Glomerular endothelial cell (primary cell): ENCODE measurements around the gene TSPYL4. TPM values are rescaled to one million over a fixed set of nuclear protein-coding genes. Genes with fewer than 3 reads are reported as not detected.

ENCODE experiments used
- DNase-seq: peaks from one replicate; pipeline ENCODE4 v3.0.0-alpha.2; 2011; ENCODE audit warnings: low read depth, low spot score; ENCODE audit errors: extremely low read depth
- total RNA-seq: library from RNA; depleted of rRNA; stranded (reverse); fragments of >200 nt; gene quantifications from 2 replicates; pipeline ENCODE4 v1.2.3, GENCODE V29; 2015

TSPYL4 gene
- total RNA-seq, 1 donor from 2014 or later, result 16.2 TPM

DNA sequence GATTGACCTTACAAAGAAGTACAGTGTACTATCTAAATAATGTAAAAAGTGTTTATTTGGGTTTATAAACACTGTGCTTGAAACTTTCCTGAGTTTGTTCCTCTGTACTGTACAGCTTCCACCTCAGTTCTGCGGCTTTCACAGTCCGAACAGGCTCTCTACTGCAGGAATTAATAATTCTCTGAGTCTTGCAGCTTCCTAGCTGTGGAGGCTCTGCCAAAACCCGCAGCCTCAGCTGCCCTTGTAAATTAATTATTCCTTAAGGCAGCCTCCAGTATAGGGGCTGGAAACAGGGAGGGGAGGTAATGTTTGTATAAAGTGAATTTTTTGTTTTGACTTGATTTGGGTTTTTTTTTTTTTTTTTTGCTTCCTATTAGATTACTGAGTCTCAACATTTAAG lies 19.2 kb downstream of the TSPYL4 start:
- no peak for DNase-seq

GRCh38 chr6:116229287-116229913 lies 24.5 kb downstream of the TSPYL4 start:
- peak; percentile 37 for DNase-seq

DNA sequence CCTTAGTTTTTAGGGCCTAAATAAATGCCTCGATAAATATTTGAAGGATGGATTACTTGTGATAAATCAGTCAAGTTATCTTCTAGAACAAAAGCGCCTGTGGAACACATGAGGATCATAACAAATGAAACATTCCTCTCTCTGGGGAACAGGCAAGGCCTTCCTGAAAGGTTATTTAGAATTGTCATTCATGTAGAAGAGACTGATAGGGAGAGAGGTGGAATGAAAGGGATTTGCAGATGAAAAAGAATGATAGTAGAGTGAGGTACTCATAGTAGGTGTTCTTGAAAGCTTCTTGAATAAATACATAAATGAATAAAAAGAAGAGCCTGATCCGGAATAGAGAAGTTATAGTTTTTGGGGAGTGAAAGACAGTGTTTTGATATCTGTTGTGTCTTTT lies 30.5 kb downstream of the TSPYL4 start:
- no peak for DNase-seq

- no peak for DNase-seq
Measured at GRCh38 chr6:116221911-116222310, 32.0 kb downstream of the TSPYL4 start.

DNA sequence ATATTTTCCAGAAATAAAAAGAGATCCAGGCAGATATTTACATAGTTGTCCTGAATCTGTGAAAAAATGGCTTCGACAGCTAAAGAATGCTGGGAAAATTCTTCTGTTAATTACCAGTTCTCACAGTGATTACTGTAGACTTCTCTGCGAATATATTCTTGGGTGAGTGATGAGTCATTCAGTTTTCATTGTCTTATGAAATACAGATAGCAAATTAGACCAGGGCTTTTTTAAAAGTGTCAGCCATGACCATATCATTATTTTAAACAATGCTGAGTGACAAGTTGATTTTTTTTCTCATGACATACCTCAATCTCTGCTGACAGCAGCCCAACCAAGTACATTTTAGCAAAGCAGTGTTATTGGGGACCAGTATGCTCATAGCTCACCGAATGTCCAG lies 32.8 kb downstream of the TSPYL4 start:
- DNase-seq, result no peak

DNA sequence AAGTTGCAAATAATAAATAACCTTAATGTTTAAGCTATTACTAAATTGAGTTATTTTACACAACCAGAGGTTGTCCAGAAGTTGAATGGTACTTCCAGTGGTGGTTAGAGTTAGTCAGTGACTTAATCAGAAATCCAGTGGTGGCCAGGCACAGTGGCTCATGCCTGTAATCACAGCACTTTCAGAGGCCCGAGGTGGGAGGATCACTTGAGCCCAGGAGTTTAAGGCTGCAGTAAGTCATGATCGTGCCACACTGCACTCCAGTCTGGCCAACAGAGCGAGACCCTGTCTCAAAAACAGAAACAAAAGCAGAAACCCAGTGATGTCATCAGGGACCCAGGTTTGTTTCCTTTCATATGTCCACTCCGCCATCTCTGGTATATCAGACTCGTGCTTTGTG lies 35.0 kb downstream of the TSPYL4 start:
- no peak for DNase-seq

GRCh38 chr6:116218172-116218633 lies 35.7 kb downstream of the TSPYL4 start:
- no peak for DNase-seq

DNA sequence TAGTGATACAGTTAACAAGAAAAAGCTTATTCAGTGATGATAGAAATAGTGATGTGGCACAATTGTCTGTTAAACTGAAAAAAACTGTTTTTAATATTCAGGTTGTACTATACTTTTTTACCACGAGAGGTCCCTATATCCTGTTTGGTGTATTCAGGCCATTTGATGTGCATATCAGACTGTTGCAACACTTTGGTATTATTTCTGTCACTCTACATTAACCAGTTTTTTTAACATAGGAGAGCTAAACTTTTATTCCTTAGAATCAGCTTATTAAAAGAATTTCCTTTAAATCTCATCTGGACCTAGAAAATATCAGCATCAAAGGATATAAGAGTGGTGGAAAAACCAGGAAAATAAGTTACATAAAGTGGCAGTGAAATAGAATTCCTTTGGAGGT lies 36.8 kb downstream of the TSPYL4 start:
- no peak for DNase-seq

DNA sequence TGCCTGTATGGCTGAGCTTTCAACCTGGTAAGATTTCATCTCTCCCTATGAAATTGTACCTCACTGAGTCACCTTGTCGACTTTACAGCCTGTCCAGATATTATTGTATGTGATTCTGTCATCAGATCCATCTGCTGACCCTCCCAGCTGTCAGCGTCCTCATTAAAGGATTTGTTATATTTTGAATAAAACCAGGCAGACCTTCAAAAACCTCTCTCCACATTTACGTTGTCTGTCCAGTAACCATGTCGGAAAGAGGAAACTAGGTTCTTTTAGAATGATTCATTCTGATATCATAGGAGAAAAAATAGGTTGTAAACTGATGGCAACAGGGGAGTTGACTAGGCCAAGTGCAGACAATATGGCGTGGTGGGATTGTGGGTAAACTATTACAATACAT lies 38.5 kb downstream of the TSPYL4 start:
- DNase-seq, result no peak

DNA sequence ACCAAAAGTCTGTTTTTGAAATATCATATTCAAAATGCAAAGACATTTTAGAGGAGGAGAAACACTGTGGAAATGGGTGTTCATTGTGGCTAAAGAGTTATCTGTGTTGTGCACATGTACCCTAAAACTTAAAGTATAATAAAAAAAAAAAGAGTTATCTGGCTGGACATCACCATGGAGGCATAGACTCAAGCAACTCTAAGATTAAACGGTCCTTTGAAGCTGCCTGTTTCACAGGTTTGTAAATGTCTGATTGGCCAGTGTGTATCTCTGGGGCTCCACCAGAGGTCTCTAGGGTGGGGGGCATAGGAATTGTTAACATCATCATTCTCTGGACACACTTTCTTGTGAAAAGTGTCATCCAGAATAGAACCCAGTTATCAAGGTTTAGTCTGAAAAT lies 39.2 kb downstream of the TSPYL4 start:
- no peak for DNase-seq

- DNase-seq, result no peak
Measured at GRCh38 chr6:116210750-116211425, 43.0 kb downstream of the TSPYL4 start.

DNA sequence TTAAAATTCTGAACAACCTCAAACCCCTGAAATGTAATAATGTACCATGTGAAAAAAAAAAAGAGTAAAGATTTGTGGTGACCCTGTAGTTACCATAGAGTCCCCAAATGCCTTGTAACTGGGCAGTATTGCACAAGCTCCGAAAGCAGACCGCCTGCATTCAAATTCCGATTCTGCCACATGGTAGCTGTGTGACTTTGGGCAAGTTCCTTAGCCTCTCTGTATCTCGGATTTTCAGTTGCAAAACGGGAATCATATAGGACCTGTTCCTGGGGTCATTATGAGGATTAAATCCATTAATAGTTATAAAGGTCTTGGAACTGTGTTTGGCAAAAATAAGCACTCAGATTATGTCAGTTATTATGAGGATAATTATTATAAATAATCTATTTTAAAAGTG lies 43.6 kb downstream of the TSPYL4 start:
- no peak for DNase-seq

- no peak for DNase-seq
Measured at GRCh38 chr6:116208056-116208785, 45.7 kb downstream of the TSPYL4 start.

- no peak for DNase-seq
Measured at GRCh38 chr6:116206231-116206903, 47.5 kb downstream of the TSPYL4 start.

DNA sequence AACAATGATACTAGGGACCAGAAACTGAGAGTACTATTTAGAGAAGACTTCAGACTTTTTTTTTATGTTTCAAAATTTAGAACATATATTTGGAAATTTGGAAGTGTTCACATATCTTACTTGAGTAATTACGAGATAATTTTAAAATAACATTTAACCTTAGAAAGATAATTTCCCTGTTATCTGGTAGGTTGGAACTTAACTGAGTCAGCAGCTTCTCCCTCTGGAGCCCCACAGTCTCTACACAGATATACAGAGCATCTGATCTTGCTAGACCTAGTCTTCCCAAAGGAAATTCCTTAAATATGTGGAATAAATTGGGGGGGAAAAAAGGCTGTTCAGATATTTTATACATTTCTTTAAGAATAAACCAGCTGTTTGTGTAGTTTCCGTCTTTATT lies 48.6 kb downstream of the TSPYL4 start:
- DNase-seq, result no peak

- no peak for DNase-seq
Measured at GRCh38 chr6:116201538-116201937, 52.3 kb downstream of the TSPYL4 start.

- no peak for DNase-seq
Measured at GRCh38 chr6:116200619-116201249, 53.1 kb downstream of the TSPYL4 start.
